CD14-positive monocyte (primary cell): Measurements from ENCODE around the gene S100Z. TPM values are rescaled to one million over a fixed set of nuclear protein-coding genes. Genes with fewer than 3 reads are reported as not detected.

Experiments
- DNase-seq, 3 donors: peaks; one replicate each; pipeline ENCODE4 v3.0.0-alpha.2; 2011 to 2022
- H2AFZ ChIP-seq: 2 replicates; pipeline ENCODE4 v1.6.0; 2012; ENCODE audit warnings: mild to moderate bottlenecking, low read depth, low read length, inconsistent platforms; ENCODE audit not compliant: insufficient read depth, poor library complexity, severe bottlenecking
- H3K27ac ChIP-seq, 2 donors: 1 replicate in 1 of 2; 2 replicates in 1 of 2; pipeline ENCODE4 v1.5.1; 2012 to 2013; ENCODE audit warnings: low read length in 2 of 2, control low read depth in 1 of 2, inconsistent platforms in 1 of 2, low read depth in 1 of 2, mild to moderate bottlenecking in 1 of 2
- H3K27me3 ChIP-seq, 2 donors: one replicate each; pipeline versions ENCODE4 v1.6.0 to v1.6.1; 2011 to 2013; ENCODE audit warnings: low read length in 2 of 2; ENCODE audit not compliant: control insufficient read depth in 2 of 2, insufficient read depth in 2 of 2
- H3K36me3 ChIP-seq, 2 donors: replicated peaks in 1 of 2; 1 replicate in 1 of 2; 2 replicates in 1 of 2; pipeline versions ENCODE4 v1.5.1 to v1.6.1; 2012 to 2013; ENCODE audit warnings: low read length in 2 of 2, control low read depth in 1 of 2, inconsistent platforms in 1 of 2, mild to moderate bottlenecking in 1 of 2; ENCODE audit not compliant: insufficient read depth in 2 of 2, control insufficient read depth in 1 of 2
- H3K4me1 ChIP-seq, 2 donors: 1 replicate in 1 of 2; 2 replicates in 1 of 2; pipeline versions ENCODE4 v1.5.1 to v1.6.1; 2012 to 2013; ENCODE audit warnings: low read length in 2 of 2, control low read depth in 1 of 2, inconsistent platforms in 1 of 2, mild to moderate bottlenecking in 1 of 2, moderate library complexity in 1 of 2; ENCODE audit not compliant: insufficient read depth in 2 of 2, control insufficient read depth in 1 of 2
- H3K4me2 ChIP-seq: replicated peaks from 2 replicates; pipeline ENCODE3; 2012; ENCODE audit warnings: low read length, moderate library complexity, mild to moderate bottlenecking; ENCODE audit not compliant: poor library complexity, severe bottlenecking; ENCODE audit errors: extremely low read depth
- H3K4me3 ChIP-seq, 3 experiments: fragments of 200-600 bp in 1 of 3; sonication (generic) in 1 of 3; replicated peaks in 1 of 3; 1 replicate in 2 of 3; 2 replicates in 1 of 3; pipeline ENCODE4 v1.5.1; 2011 to 2013; ENCODE audit warnings: low read length in 3 of 3, mild to moderate bottlenecking in 3 of 3, control low read depth in 2 of 3, low read depth in 2 of 3, inconsistent platforms in 1 of 3, moderate library complexity in 1 of 3
- H3K79me2 ChIP-seq: 2 replicates; pipeline ENCODE4 v1.6.0; 2012; ENCODE audit warnings: mild to moderate bottlenecking, control low read depth, inconsistent platforms, low read length, moderate library complexity; ENCODE audit not compliant: insufficient read depth
- H3K9ac ChIP-seq: 2 replicates; pipeline ENCODE4 v1.6.0; 2017; ENCODE audit warnings: low read length, mild to moderate bottlenecking; ENCODE audit not compliant: insufficient read depth, poor library complexity, severe bottlenecking
- H3K9me3 ChIP-seq, 2 donors: replicated peaks in 1 of 2; 1 replicate in 1 of 2; 2 replicates in 1 of 2; pipeline versions ENCODE4 v1.5.1 to v1.6.1; 2012 to 2013; ENCODE audit warnings: low read length in 2 of 2, control low read depth in 1 of 2; ENCODE audit not compliant: control insufficient read depth in 1 of 2, insufficient read depth in 1 of 2
- H4K20me1 ChIP-seq: 2 replicates; pipeline ENCODE4 v1.6.0; 2012; ENCODE audit warnings: mild to moderate bottlenecking, low read length, control low read depth, moderate library complexity; ENCODE audit not compliant: insufficient read depth
- H3K27ac Mint-ChIP-seq, 7 donors: one replicate each; pipeline ENCODE4 v1.8.0; 2020; ENCODE audit warnings: mild to moderate bottlenecking in 7 of 7, mixed read lengths in 7 of 7, moderate library complexity in 6 of 7, inconsistent platforms in 2 of 7
- H3K27me3 Mint-ChIP-seq, 3 donors: one replicate each; pipeline ENCODE4 v1.8.0; 2021 to 2022; ENCODE audit warnings: low read depth in 3 of 3, mild to moderate bottlenecking in 3 of 3, mixed read lengths in 3 of 3, moderate library complexity in 3 of 3, inconsistent platforms in 1 of 3
- H3K36me3 Mint-ChIP-seq, 2 donors: one replicate each; pipeline ENCODE4 v1.8.0; 2020; ENCODE audit warnings: mixed read lengths in 2 of 2, inconsistent platforms in 1 of 2, mild to moderate bottlenecking in 1 of 2
- H3K4me1 Mint-ChIP-seq: one replicate; pipeline ENCODE4 v1.8.0; 2020; ENCODE audit warnings: mild to moderate bottlenecking, mixed read lengths
- H3K4me3 Mint-ChIP-seq, 2 donors: one replicate each; pipeline ENCODE4 v1.8.0; 2020; ENCODE audit warnings: mild to moderate bottlenecking in 2 of 2, mixed read lengths in 2 of 2, moderate library complexity in 1 of 2
- H3K9me3 Mint-ChIP-seq, 7 donors: one replicate each; pipeline ENCODE4 v1.8.0; 2020 to 2022; ENCODE audit warnings: mixed read lengths in 7 of 7, mild to moderate bottlenecking in 6 of 7, moderate library complexity in 6 of 7, inconsistent platforms in 2 of 7
- CTCF ChIP-seq: fragments of 200-600 bp; IDR thresholded peaks from one replicate; pipeline ENCODE4 v1.8.0; 2022; ENCODE audit warnings: antibody characterized with exemption, mild to moderate bottlenecking
- WGBS: methylation state at CpG from one replicate; pipeline ENCODE4 v1.1.5; 2013; ENCODE audit warnings: missing lambda C conversion rate; ENCODE audit not compliant: insufficient coverage; 5-methylcytosine and 5-hydroxymethylcytosine counted together
- intact Hi-C, 2 donors: fragments of 100-400 bp; cut with micrococcal nuclease; formaldehyde crosslinking; loops; one replicate each; pipeline versions ENCODE4 v1.15.0 to v1.15.1; 2023
- polyA plus RNA-seq, 3 donors: library from polyadenylated mRNA; depleted of rRNA in 1 of 3; unstranded in 2 of 3; stranded (reverse) in 1 of 3; fragments of 300-500 nt in 2 of 3; fragments of >200 nt in 1 of 3; fragmentation: Illumina TruSeq in 2 of 3; gene quantifications; 1 replicate in 2 of 3; 2 replicates in 1 of 3; pipeline ENCODE4 v1.2.3, GENCODE V29; 2012 to 2021

The S100Z gene
- polyA plus RNA-seq, 3 donors = 13.4 to 39.3 (median 21.2) TPM

GRCh38 chr5:76918539-76918938 lies 68.7 kb downstream of the S100Z start:
- Histone ChIP-seq H3K79me2 (no peaks in the 10 kb centered on the region), H3K4me2 (no peak overlapping the region), H3K27ac (no peak overlapping the region), H3K4me1 (no peaks in the 10 kb centered on the region), H3K4me3 (no peak overlapping the region), H3K9me3 (peaks cover 10 to 17% of the 10 kb centered on the region in 2 donors), H2AFZ (no peak overlapping the region), H3K9ac (no peak overlapping the region), H3K27me3 (no peaks in the 10 kb centered on the region), H4K20me1 (no peaks in the 10 kb centered on the region), H3K36me3 (peaks cover 11 to 15% of the 10 kb centered on the region in 2 donors)
- no peak for DNase-seq
- no CpG with 5 or more reads among the region's 3 CpGs for WGBS
- H3K27ac Mint-ChIP-seq = no peak overlapping the region
- H3K9me3 Mint-ChIP-seq = peaks cover 10 to 19% (median 17%) of the 10 kb centered on the region in 7 donors
- no peak overlapping the region for H3K4me3 Mint-ChIP-seq
- intact Hi-C loops = no loop called here
- peaks cover 13 to 31% of the 10 kb centered on the region in 2 donors for H3K36me3 Mint-ChIP-seq
- H3K27me3 Mint-ChIP-seq = peaks cover 0 to 2% (median 0%) of the 10 kb centered on the region in 3 donors
- H3K4me1 Mint-ChIP-seq = no peaks in the 10 kb centered on the region
- TF ChIP-seq CTCF = no peak

- Mint-ChIP-seq H3K27me3 (peaks cover 0 to 2% (median 2%) of the 10 kb centered on the region in 3 donors), H3K4me3 (no peak overlapping the region), H3K4me1 (no peaks in the 10 kb centered on the region), H3K27ac (no peak overlapping the region), H3K36me3 (peaks cover 0 to 13% of the 10 kb centered on the region in 2 donors), H3K9me3 (no peaks in the 10 kb centered on the region)
- no peak for TF ChIP-seq CTCF
- Histone ChIP-seq H3K79me2 (no peaks in the 10 kb centered on the region), H3K27ac (no peak overlapping the region), H3K9ac (no peak overlapping the region), H2AFZ (no peak overlapping the region), H3K36me3 (no peaks in the 10 kb centered on the region), H4K20me1 (no peaks in the 10 kb centered on the region), H3K27me3 (no peaks in the 10 kb centered on the region), H3K4me1 (no peaks in the 10 kb centered on the region), H3K4me2 (no peak overlapping the region), H3K9me3 (no peaks in the 10 kb centered on the region), H3K4me3 (no peak overlapping the region)
- intact Hi-C loops = no loop called here
- DNase-seq = no peak
- 17% methylated on average over 2 of the region's 4 CpGs for WGBS
Observed at GRCh38 chr5:76920491-76920890, 70.7 kb downstream of the S100Z start.
